SK-N-SH (cell line): ENCODE data around the gene SPIRE1. TPM values are rescaled to one million over a fixed set of nuclear protein-coding genes. Genes with fewer than 3 reads are reported as not detected.

Experiments
- CTCF ChIA-PET: fragments of 300-600, 350-600 bp; formaldehyde crosslinking; extraction: SDS; loops from one replicate; lab custom pipeline; 2021; lab: Yijun Ruan, JAX
- POLR2A ChIA-PET: fragments of 350-600 bp; sonication (Branson Sonifier 250); formaldehyde crosslinking; extraction: SDS; loops from one replicate; lab custom pipeline; 2020; ENCODE audit warnings: antibody characterized with exemption, inconsistent platforms; lab: Yijun Ruan, JAX
- DNase-seq: peaks from one replicate; pipeline ENCODE4 v3.0.0; 2012
- H2AFZ ChIP-seq: fragments of 200-600 bp; sonication (generic); 2 replicates; pipeline ENCODE4 v1.8.1; 2016; ENCODE audit warnings: antibody characterized with exemption, mild to moderate bottlenecking, low read depth
- H3F3A ChIP-seq: fragments of 200-600 bp; sonication (generic); replicated peaks from 2 replicates; pipeline ENCODE3; 2016; ENCODE audit warnings: antibody characterized with exemption, mild to moderate bottlenecking; ENCODE audit not compliant: insufficient read depth
- H3K27ac ChIP-seq, 2 experiments: fragments of 200-500 bp in 1 of 2; fragments of 200-600 bp in 1 of 2; sonication (Bioruptor generic) in 1 of 2; sonication (generic), shearing (Covaris generic) in 1 of 2; 2 replicates each; pipeline versions ENCODE4 v1.5.1 to v1.6.1; 2014 to 2016; ENCODE audit warnings: low read depth in 2 of 2, inconsistent platforms in 1 of 2, low read length in 1 of 2, mild to moderate bottlenecking in 1 of 2, mixed read lengths in 1 of 2
- H3K27me3 ChIP-seq: fragments of 200-600 bp; sonication (generic), shearing (Covaris generic); 2 replicates; pipeline ENCODE4 v1.6.1; 2016; ENCODE audit warnings: mixed run types; ENCODE audit not compliant: insufficient read depth
- H3K36me3 ChIP-seq, 2 experiments: fragments of 200-500 bp in 1 of 2; fragments of 200-600 bp in 1 of 2; sonication (Bioruptor generic) in 1 of 2; sonication (generic) in 1 of 2; replicated peaks in 1 of 2; 2 replicates each; pipeline versions ENCODE3 to v1.5.1; 2014 to 2016; ENCODE audit warnings: low read length in 1 of 2, mild to moderate bottlenecking in 1 of 2; ENCODE audit not compliant: insufficient read depth in 2 of 2, control insufficient read depth in 1 of 2
- H3K4me1 ChIP-seq, 2 experiments: fragments of 200-500 bp in 1 of 2; fragments of 200-600 bp in 1 of 2; sonication (Bioruptor generic) in 1 of 2; sonication (generic), shearing (Covaris generic) in 1 of 2; 2 replicates each; pipeline versions ENCODE4 v1.5.1 to v1.6.1; 2014 to 2016; ENCODE audit warnings: low read depth in 1 of 2, low read length in 1 of 2, mixed run types in 1 of 2; ENCODE audit not compliant: insufficient read depth in 2 of 2, control insufficient read depth in 1 of 2
- H3K4me2 ChIP-seq: fragments of 200-600 bp; sonication (generic), shearing (Covaris generic); 2 replicates; pipeline ENCODE4 v1.6.1; 2017; ENCODE audit warnings: mixed run types
- H3K4me3 ChIP-seq, 2 experiments: fragments of 200-500 bp in 1 of 2; fragments of 200-600 bp in 1 of 2; sonication (Bioruptor generic) in 1 of 2; sonication (generic), shearing (Covaris generic) in 1 of 2; 2 replicates each; pipeline versions ENCODE4 v1.5.1 to v1.8.1; 2014 to 2016; ENCODE audit warnings: low read depth in 2 of 2, inconsistent platforms in 1 of 2, low read length in 1 of 2, mild to moderate bottlenecking in 1 of 2, mixed read lengths in 1 of 2, moderate library complexity in 1 of 2
- H3K79me2 ChIP-seq: fragments of 200-600 bp; sonication (generic); 2 replicates; pipeline ENCODE4 v1.8.1; 2017; ENCODE audit warnings: mild to moderate bottlenecking; ENCODE audit not compliant: insufficient read depth
- H3K9ac ChIP-seq: fragments of 200-600 bp; sonication (generic); 2 replicates; pipeline ENCODE4 v1.6.1; 2017; ENCODE audit warnings: mixed run types
- H3K9me2 ChIP-seq: fragments of 200-600 bp; sonication (generic); 2 replicates; pipeline ENCODE4 v1.6.1; 2017; ENCODE audit warnings: mixed run types
- H3K9me3 ChIP-seq: fragments of 200-600 bp; sonication (generic); 2 replicates; pipeline ENCODE4 v1.6.1; 2017; ENCODE audit warnings: mixed run types, mild to moderate bottlenecking, moderate library complexity
- H4K20me1 ChIP-seq: fragments of 200-600 bp; sonication (generic); 2 replicates; pipeline ENCODE4 v1.6.1; 2017; ENCODE audit warnings: mild to moderate bottlenecking, mixed run types; ENCODE audit not compliant: insufficient read depth
- CHD2 ChIP-seq: fragments of 150-350 bp; IDR thresholded peaks from 2 replicates; pipeline ENCODE4 v1.6.1; 2018; ENCODE audit warnings: low read length; ENCODE audit not compliant: partially characterized antibody
- CTCF ChIP-seq: fragments of 200-600 bp; sonication (generic); IDR thresholded peaks from 2 replicates; pipeline ENCODE4 v1.6.1; 2017; ENCODE audit warnings: antibody characterized with exemption, mild to moderate bottlenecking, moderate library complexity
- EP300 ChIP-seq, 2 experiments: IDR thresholded peaks; 2 replicates each; pipeline versions ENCODE4 v1.4.0 to v1.6.1; 2012; ENCODE audit warnings: borderline replicate concordance in 1 of 2, low read depth in 1 of 2, low read length in 1 of 2
- EZH2phosphoT487 ChIP-seq: fragments of 200-600 bp; sonication (generic); IDR thresholded peaks from 2 replicates; pipeline ENCODE4 v1.6.1; 2017; ENCODE audit warnings: low read depth, mixed run types, mild to moderate bottlenecking, antibody characterized with exemption, moderate library complexity, borderline replicate concordance
- FOSL2 ChIP-seq: IDR thresholded peaks from 2 replicates; pipeline ENCODE4 v1.4.0; 2012; ENCODE audit warnings: low read depth, mild to moderate bottlenecking, moderate library complexity, borderline replicate concordance
- GABPA ChIP-seq: IDR thresholded peaks from 2 replicates; pipeline ENCODE4 v1.4.0; 2012; ENCODE audit warnings: low read depth, mild to moderate bottlenecking
- GATA2 ChIP-seq: sonication (generic); formaldehyde crosslinking; IDR thresholded peaks from 2 replicates; pipeline ENCODE4 v1.5.0; 2020; ENCODE audit warnings: mild to moderate bottlenecking, missing genetic modification reagents
- MAX ChIP-seq: IDR thresholded peaks from 2 replicates; pipeline ENCODE4 v1.4.0; 2012; ENCODE audit warnings: low read depth
- MEF2A ChIP-seq: IDR thresholded peaks from 2 replicates; pipeline ENCODE4 v1.4.0; 2012; ENCODE audit warnings: low read depth, borderline replicate concordance
- PBX3 ChIP-seq: IDR thresholded peaks from 2 replicates; pipeline ENCODE4; 2012
- POLR2AphosphoS5 ChIP-seq: IDR thresholded peaks from 2 replicates; pipeline ENCODE4 v1.6.1; 2012; ENCODE audit warnings: low read depth, low read length
- RCOR1 ChIP-seq: fragments of 150-350 bp; IDR thresholded peaks from 2 replicates; pipeline ENCODE4 v1.6.1; 2017; ENCODE audit warnings: antibody characterized with exemption, low read length
- REST ChIP-seq: IDR thresholded peaks from 2 replicates; pipeline ENCODE4 v1.6.1; 2012; ENCODE audit warnings: mild to moderate bottlenecking, low read depth, low read length, moderate library complexity
- RFX5 ChIP-seq: IDR thresholded peaks from 2 replicates; pipeline ENCODE4 v1.6.1; 2012; ENCODE audit warnings: mild to moderate bottlenecking, improper control_type of control experiment, low read length
- TAF1 ChIP-seq: IDR thresholded peaks from 2 replicates; pipeline ENCODE4 v1.6.1; 2012; ENCODE audit warnings: low read depth, mild to moderate bottlenecking, low read length, moderate library complexity, borderline replicate concordance
- USF1 ChIP-seq: IDR thresholded peaks from 2 replicates; pipeline ENCODE4 v1.4.0; 2012; ENCODE audit warnings: low read depth, borderline replicate concordance
- YY1 ChIP-seq: IDR thresholded peaks from 2 replicates; pipeline ENCODE4 v1.4.0; 2012; ENCODE audit warnings: low read depth, mild to moderate bottlenecking
- WGBS: methylation state at CpG from one replicate; pipeline ENCODE4 v1.1.6; 2017; ENCODE audit warnings: low lambda C conversion rate; 5-methylcytosine and 5-hydroxymethylcytosine counted together
- polyA plus RNA-seq, 3 experiments: library from polyadenylated mRNA; depleted of rRNA; stranded (reverse); fragments of >200 nt; gene quantifications; 2 replicates each; pipeline ENCODE4 v1.2.3, GENCODE V29; 2012

The SPIRE1 gene
- polyA plus RNA-seq, 1 of the 3 experiments (the other 2 are of a cell fraction) = 6.7 TPM

- Histone ChIP-seq H3K27me3 (no peaks in the 10 kb centered on the region), H3K27ac (no peak overlapping the region), H3K9me3 (no peaks in the 10 kb centered on the region), H3K9ac (no peak overlapping the region), H3F3A (peaks cover 20% of the 10 kb centered on the region), H3K4me1 (peaks cover 8 to 12% of the 10 kb centered on the region in 2 experiments), H3K9me2 (no peaks in the 10 kb centered on the region), H3K36me3 (no peaks in the 10 kb centered on the region), H3K79me2 (peaks cover 46% of the 10 kb centered on the region), H2AFZ (no peak overlapping the region), H4K20me1 (no peaks in the 10 kb centered on the region; the same call in 1 of the 2 replicates), H3K4me2 (no peak overlapping the region), H3K4me3 (no peak overlapping the region)
- CTCF ChIA-PET = interaction anchor here (0.8 kb wide), 1 partner anchor 89 kb away, joined by 3 read pairs; no protein-coding TSS in a partner anchor
- DNase-seq = no peak
- POLR2A ChIA-PET = no interaction called here
- WGBS = 87% methylated on average over 8 of the region's 8 CpGs
- TF ChIP-seq YY1 (no peak), POLR2AphosphoS5 (no peak), TAF1 (no peak), USF1 (no peak), RCOR1 (no peak), GATA2 (CRISPR knock-in tag) (no peak), PBX3 (no peak), MEF2A (no peak), CHD2 (no peak), RFX5 (no peak), MAX (no peak), REST (no peak), EP300 (IDR thresholded peaks at IDR 0.05; ENCODE audit: borderline replicate concordance in 1 of 2, low read depth in 1 of 2, low read length in 1 of 2) (no peak), CTCF (no peak), GABPA (no peak), FOSL2 (no peak), EZH2phosphoT487 (no peak)
These were observed 64.0 kb downstream of the SPIRE1 start for GRCh38 chr18:12593866-12594265.
